Measurements from ENCODE around the gene PSKH1.

The PSKH1 gene

DNA sequence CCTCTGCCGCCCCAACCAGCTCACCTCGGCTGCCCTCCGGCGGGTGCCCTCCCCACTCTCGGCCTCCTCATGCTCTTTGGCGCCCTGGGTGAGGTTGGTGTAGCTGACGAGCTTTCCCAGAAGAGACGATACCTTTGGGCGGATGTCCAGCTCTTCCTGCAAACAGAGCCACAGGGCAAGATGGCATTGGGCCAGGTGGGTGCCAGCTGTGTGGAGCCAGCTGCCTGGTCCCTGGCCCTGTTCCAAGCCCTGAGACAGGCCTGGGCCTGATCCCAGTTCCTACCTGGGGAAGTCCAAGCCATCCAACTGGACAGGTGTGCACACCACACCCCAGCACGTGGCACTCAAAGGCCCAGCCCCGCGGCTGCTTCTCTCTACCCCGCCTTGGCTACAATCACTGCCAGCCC, 68.5 kb downstream of the PSKH1 start:
- H3K27ac ChIP-seq (ENCODE audit: extremely low read depth, low read depth, low read length), result no peak overlapping the region
- CTCF ChIA-PET, result no interaction called here
- POLR2A ChIA-PET, result no interaction called here
- TF ChIP-seq ZNF324 (tag by site-specific recombination; IDR thresholded peaks at IDR 0.05) (no peak), ZNF394 (tag by site-specific recombination; IDR thresholded peaks at IDR 0.05; ENCODE audit: borderline replicate concordance) (no peak), ZFP69B (tag by site-specific recombination; IDR thresholded peaks at IDR 0.05) (no peak), ZNF175 (tag by site-specific recombination; IDR thresholded peaks at IDR 0.05) (no peak), ZNF521 (tag by site-specific recombination; IDR thresholded peaks at IDR 0.05) (no peak), ZNF391 (tag by site-specific recombination; IDR thresholded peaks at IDR 0.05; ENCODE audit: borderline replicate concordance, low read depth) (no peak), ZNF23 (tag by site-specific recombination; IDR thresholded peaks at IDR 0.05; ENCODE audit: borderline replicate concordance) (no peak), SALL2 (tag by site-specific recombination; IDR thresholded peaks at IDR 0.05; ENCODE audit: borderline replicate concordance) (no peak), ZFP3 (tag by site-specific recombination; IDR thresholded peaks at IDR 0.05; ENCODE audit: low read depth) (no peak), ZNF514 (tag by site-specific recombination; IDR thresholded peaks at IDR 0.05) (no peak), PRDM1 (tag by site-specific recombination; IDR thresholded peaks at IDR 0.05) (no peak), ZNF416 (tag by site-specific recombination; IDR thresholded peaks at IDR 0.05) (no peak), ZNF555 (tag by site-specific recombination; conservative IDR thresholded peaks at IDR 0.05) (no peak), ZNF266 (tag by site-specific recombination; IDR thresholded peaks at IDR 0.05; ENCODE audit: low read depth) (no peak), ZNF184 (tag by site-specific recombination; IDR thresholded peaks at IDR 0.05) (no peak), ZNF223 (tag by site-specific recombination; IDR thresholded peaks at IDR 0.05) (no peak), MYNN (tag by site-specific recombination; IDR thresholded peaks at IDR 0.05; ENCODE audit: borderline replicate concordance) (no peak)
- TF ChIP-seq, protein P1, sequence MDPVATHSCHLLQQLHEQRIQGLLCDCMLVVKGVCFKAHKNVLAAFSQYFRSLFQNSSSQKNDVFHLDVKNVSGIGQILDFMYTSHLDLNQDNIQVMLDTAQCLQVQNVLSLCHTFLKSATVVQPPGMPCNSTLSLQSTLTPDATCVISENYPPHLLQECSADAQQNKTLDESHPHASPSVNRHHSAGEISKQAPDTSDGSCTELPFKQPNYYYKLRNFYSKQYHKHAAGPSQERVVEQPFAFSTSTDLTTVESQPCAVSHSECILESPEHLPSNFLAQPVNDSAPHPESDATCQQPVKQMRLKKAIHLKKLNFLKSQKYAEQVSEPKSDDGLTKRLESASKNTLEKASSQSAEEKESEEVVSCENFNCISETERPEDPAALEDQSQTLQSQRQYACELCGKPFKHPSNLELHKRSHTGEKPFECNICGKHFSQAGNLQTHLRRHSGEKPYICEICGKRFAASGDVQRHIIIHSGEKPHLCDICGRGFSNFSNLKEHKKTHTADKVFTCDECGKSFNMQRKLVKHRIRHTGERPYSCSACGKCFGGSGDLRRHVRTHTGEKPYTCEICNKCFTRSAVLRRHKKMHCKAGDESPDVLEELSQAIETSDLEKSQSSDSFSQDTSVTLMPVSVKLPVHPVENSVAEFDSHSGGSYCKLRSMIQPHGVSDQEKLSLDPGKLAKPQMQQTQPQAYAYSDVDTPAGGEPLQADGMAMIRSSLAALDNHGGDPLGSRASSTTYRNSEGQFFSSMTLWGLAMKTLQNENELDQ (tag by site-specific recombination; IDR thresholded peaks at IDR 0.05; ENCODE audit: low read depth), result no peak
- TF ChIP-seq, protein P2, sequence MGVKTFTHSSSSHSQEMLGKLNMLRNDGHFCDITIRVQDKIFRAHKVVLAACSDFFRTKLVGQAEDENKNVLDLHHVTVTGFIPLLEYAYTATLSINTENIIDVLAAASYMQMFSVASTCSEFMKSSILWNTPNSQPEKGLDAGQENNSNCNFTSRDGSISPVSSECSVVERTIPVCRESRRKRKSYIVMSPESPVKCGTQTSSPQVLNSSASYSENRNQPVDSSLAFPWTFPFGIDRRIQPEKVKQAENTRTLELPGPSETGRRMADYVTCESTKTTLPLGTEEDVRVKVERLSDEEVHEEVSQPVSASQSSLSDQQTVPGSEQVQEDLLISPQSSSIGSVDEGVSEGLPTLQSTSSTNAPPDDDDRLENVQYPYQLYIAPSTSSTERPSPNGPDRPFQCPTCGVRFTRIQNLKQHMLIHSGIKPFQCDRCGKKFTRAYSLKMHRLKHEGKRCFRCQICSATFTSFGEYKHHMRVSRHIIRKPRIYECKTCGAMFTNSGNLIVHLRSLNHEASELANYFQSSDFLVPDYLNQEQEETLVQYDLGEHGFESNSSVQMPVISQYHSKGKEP (tag by site-specific recombination; IDR thresholded peaks at IDR 0.05), result no peak
- TF ChIP-seq, protein P3, sequence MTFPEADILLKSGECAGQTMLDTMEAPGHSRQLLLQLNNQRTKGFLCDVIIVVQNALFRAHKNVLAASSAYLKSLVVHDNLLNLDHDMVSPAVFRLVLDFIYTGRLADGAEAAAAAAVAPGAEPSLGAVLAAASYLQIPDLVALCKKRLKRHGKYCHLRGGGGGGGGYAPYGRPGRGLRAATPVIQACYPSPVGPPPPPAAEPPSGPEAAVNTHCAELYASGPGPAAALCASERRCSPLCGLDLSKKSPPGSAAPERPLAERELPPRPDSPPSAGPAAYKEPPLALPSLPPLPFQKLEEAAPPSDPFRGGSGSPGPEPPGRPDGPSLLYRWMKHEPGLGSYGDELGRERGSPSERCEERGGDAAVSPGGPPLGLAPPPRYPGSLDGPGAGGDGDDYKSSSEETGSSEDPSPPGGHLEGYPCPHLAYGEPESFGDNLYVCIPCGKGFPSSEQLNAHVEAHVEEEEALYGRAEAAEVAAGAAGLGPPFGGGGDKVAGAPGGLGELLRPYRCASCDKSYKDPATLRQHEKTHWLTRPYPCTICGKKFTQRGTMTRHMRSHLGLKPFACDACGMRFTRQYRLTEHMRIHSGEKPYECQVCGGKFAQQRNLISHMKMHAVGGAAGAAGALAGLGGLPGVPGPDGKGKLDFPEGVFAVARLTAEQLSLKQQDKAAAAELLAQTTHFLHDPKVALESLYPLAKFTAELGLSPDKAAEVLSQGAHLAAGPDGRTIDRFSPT (tag by site-specific recombination; IDR thresholded peaks at IDR 0.05), result no peak
- H3K4me1 ChIP-seq (ENCODE audit: control insufficient read depth, insufficient read depth, low read length), result no peaks in the 10 kb centered on the region; the same call in 1 of the 2 replicates
- no peak overlapping the region for H3K4me3 ChIP-seq (ENCODE audit: low read depth, low read length)
- H3K36me3 ChIP-seq (ENCODE audit: control insufficient read depth in 2 of 2, insufficient read depth in 1 of 2, low read length in 2 of 2), result peaks cover 0 to 88% of the 10 kb centered on the region in 2 experiments; a peak in 2 of 3 replicates
- H3K9me3 ChIP-seq (ENCODE audit: control insufficient read depth, insufficient read depth, low read depth, low read length), result no peaks in the 10 kb centered on the region

DNA sequence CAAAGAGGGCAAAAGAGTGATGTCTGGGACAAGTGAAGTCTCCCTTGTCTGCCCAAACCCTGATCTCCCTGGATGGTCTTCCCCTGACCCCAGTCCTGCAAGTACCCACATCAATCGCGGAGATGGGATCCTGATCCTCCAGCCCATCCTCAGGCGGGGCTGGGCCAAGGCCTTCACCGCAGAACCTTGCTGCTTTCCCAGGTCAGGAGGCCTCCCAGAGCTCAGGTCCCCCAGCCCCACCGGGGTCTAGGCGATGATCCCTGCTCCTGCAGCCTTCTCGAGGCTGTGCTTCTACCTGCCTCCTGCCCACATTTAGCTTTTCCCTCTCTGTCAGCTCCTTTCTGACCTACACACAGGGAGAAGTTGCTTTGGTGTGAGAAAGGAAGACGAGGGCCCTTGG, 69.1 kb downstream of the PSKH1 start:
- ChIA-PET CTCF (interaction anchor here (0.7 to 1.1 kb wide), 2 partner anchors 20 to 78 kb away, joined by 3 to 4 read pairs; no protein-coding TSS in a partner anchor), POLR2A (interaction anchor here (0.5 to 1.8 kb wide), 2 partner anchors 11 to 27 kb away, joined by 3 to 5 read pairs; no protein-coding TSS in a partner anchor)
- no peaks in the 10 kb centered on the region for H3K9me3 ChIP-seq (ENCODE audit: control insufficient read depth, insufficient read depth, low read depth, low read length)
- H3K4me1 ChIP-seq (ENCODE audit: control insufficient read depth, insufficient read depth, low read length), result no peaks in the 10 kb centered on the region; the same call in none of the 2 replicates
- H3K36me3 ChIP-seq (ENCODE audit: control insufficient read depth in 2 of 2, insufficient read depth in 1 of 2, low read length in 2 of 2), result peaks cover 0 to 88% of the 10 kb centered on the region in 2 experiments; a peak in 2 of 3 replicates
- TF ChIP-seq ZNF132 (tag by site-specific recombination; IDR thresholded peaks at IDR 0.05; ENCODE audit: borderline replicate concordance) (no peak), ZSCAN30 (tag by site-specific recombination; IDR thresholded peaks at IDR 0.05) (no peak)
- H3K4me3 ChIP-seq (ENCODE audit: low read depth, low read length), result no peak overlapping the region
- no peak overlapping the region for H3K27ac ChIP-seq (ENCODE audit: extremely low read depth, low read depth, low read length)
